HK-2 (cell line): ENCODE results near the gene PTK7.
"Not testable (repeated sequence)": the region's sequence is repeated elsewhere in the genome, so short reads cannot be mapped to it uniquely, and the experiment has no call there.

Source experiments
- DNase-seq: peaks from one replicate; pipeline ENCODE4 v3.0.0-alpha.2; 2018; ENCODE audit not compliant: unreplicated experiment

The PTK7 gene

GRCh38 chr6:43054206-43054943, 21.7 kb upstream of the PTK7 start:
- DNase-seq = no peak

GRCh38 chr6:43055966-43056365, 20.1 kb upstream of the PTK7 start:
- DNase-seq = no peak

- no peak for DNase-seq
Observed at GRCh38 chr6:43058531-43058930, 17.6 kb upstream of the PTK7 start.

GRCh38 chr6:43059168-43060033, 16.7 kb upstream of the PTK7 start, which contains the start of the genes KLC4 and MRPL2:
KLC4 (plus strand) TSS chr6:43059631; CDS start chr6:43061336, 1,705 bp downstream.
MRPL2 (minus strand) TSS chr6:43059434; CDS start chr6:43059381, 53 bp downstream.
- peak; percentile 98 for DNase-seq

- DNase-seq = no peak
Observed at GRCh38 chr6:43060034-43060754, 15.9 kb upstream of the PTK7 start.

GRCh38 chr6:43060755-43061633, 15.1 kb upstream of the PTK7 start:
- DNase-seq = no peak

GRCh38 chr6:43061861-43062260, 14.3 kb upstream of the PTK7 start:
- DNase-seq = no peak

GRCh38 chr6:43062818-43063217, 13.3 kb upstream of the PTK7 start:
- no peak for DNase-seq

- DNase-seq = no peak
Observed at GRCh38 chr6:43070028-43070632, 6.0 kb upstream of the PTK7 start.

GRCh38 chr6:43074847-43075669, 1.1 kb upstream of the PTK7 start:
- no peak for DNase-seq

- DNase-seq = no peak
Observed at GRCh38 chr6:43076464-43077332, 584 bp downstream of the PTK7 start.

GRCh38 chr6:43077333-43077809, 1.3 kb downstream of the PTK7 start:
- DNase-seq = no peak

- no peak for DNase-seq
Observed at GRCh38 chr6:43077981-43078511, 1.9 kb downstream of the PTK7 start.

- DNase-seq = no peak
Observed at GRCh38 chr6:43078691-43079090, 2.6 kb downstream of the PTK7 start.

GRCh38 chr6:43081043-43081442, 4.9 kb downstream of the PTK7 start:
- no peak for DNase-seq

- DNase-seq = not testable (repeated sequence)
Observed at GRCh38 chr6:43081922-43082321, 5.8 kb downstream of the PTK7 start.

GRCh38 chr6:43082806-43083655, 6.9 kb downstream of the PTK7 start:
- DNase-seq = no peak
